ENCODE results near the gene PTPRN. TPM values are rescaled to one million over a fixed set of nuclear protein-coding genes. Genes with fewer than 3 reads are reported as not detected.

PTPRN gene
- total RNA-seq, 2 donors from 2014 or later: not detected

- peaks cover 20% of the 10 kb centered on the region for H3K36me3 ChIP-seq
- no peak for DNase-seq (ENCODE audit: low spot score)
- peak overlapping the region; percentile 79 for H3K4me3 ChIP-seq
- H3K27ac ChIP-seq: peak overlapping the region; percentile 90 to 97
- H3K27me3 ChIP-seq (replicated peaks; ENCODE audit: insufficient read depth): no peaks in the 10 kb centered on the region
- H3K4me1 ChIP-seq (ENCODE audit: control insufficient read depth in 1 of 2, low read depth in 2 of 2): peaks cover 18 to 43% of the 10 kb centered on the region in 2 donors
- ATAC-seq (ENCODE audit: insufficient number of reproducible peaks, low FRiP score, low read depth): no peak
- TF ChIP-seq, protein P1, sequence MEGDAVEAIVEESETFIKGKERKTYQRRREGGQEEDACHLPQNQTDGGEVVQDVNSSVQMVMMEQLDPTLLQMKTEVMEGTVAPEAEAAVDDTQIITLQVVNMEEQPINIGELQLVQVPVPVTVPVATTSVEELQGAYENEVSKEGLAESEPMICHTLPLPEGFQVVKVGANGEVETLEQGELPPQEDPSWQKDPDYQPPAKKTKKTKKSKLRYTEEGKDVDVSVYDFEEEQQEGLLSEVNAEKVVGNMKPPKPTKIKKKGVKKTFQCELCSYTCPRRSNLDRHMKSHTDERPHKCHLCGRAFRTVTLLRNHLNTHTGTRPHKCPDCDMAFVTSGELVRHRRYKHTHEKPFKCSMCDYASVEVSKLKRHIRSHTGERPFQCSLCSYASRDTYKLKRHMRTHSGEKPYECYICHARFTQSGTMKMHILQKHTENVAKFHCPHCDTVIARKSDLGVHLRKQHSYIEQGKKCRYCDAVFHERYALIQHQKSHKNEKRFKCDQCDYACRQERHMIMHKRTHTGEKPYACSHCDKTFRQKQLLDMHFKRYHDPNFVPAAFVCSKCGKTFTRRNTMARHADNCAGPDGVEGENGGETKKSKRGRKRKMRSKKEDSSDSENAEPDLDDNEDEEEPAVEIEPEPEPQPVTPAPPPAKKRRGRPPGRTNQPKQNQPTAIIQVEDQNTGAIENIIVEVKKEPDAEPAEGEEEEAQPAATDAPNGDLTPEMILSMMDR (IDR thresholded peaks at IDR 0.05): no peak
- no peaks in the 10 kb centered on the region for H3K9me3 ChIP-seq
Observed at GRCh38 chr2:219278655-219279150, 30.5 kb downstream of the PTPRN start.

GRCh38 chr2:219277703-219278654 is 31.2 kb downstream of the PTPRN start:
- H3K4me1 ChIP-seq (ENCODE audit: control insufficient read depth in 1 of 2, low read depth in 2 of 2): peaks cover 18 to 45% of the 10 kb centered on the region in 2 donors
- H3K27ac ChIP-seq: peak overlapping the region; percentile 90 to 97
- ATAC-seq (ENCODE audit: insufficient number of reproducible peaks, low FRiP score, low read depth) (no peak), DNase-seq (ENCODE audit: low spot score) (no peak)
- H3K9me3 ChIP-seq: no peaks in the 10 kb centered on the region
- H3K4me3 ChIP-seq: peak overlapping the region; percentile 24
- peaks cover 15% of the 10 kb centered on the region for H3K36me3 ChIP-seq
- TF ChIP-seq, protein P1 (IDR thresholded peaks at IDR 0.05): peak; percentile 97
- H3K27me3 ChIP-seq (replicated peaks; ENCODE audit: insufficient read depth): no peaks in the 10 kb centered on the region

DNA sequence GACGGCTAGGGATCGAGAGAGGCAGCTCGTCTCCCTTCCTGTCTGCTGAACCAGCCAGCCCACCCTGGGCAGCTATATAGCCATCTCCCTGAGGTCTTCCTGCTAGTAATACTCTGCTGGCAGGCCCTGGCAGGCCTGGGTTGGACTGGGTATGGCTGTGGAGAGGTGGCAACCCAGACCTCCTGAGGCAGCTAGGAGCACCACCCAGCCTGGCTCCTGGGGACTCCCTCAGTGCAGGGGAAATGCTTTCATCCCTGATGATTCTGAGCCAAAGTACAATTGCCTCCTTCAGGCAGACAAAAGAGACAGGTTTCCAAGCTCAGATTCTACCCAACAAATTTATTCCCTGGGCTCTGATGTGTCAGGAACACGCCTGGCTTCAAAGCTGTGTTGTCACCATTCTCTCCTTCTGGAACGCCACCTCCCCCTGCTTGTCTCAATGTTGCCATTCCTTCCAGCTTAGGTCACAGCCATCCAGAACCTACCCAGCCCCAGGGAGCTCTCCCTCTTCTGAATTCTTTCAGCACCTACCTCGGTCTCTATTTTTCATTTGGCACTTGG is 34.8 kb downstream of the PTPRN start:
- Histone ChIP-seq H3K4me1 (ENCODE audit: control insufficient read depth in 1 of 2, low read depth in 2 of 2) (peaks cover 13 to 31% of the 10 kb centered on the region in 2 donors), H3K27me3 (replicated peaks; ENCODE audit: insufficient read depth) (no peaks in the 10 kb centered on the region), H3K4me3 (peak overlapping the region; percentile 25), H3K36me3 (no peaks in the 10 kb centered on the region), H3K9me3 (no peaks in the 10 kb centered on the region), H3K27ac (peak overlapping the region; percentile 94 to 98)
- no peak for DNase-seq (ENCODE audit: low spot score)
- ATAC-seq (ENCODE audit: insufficient number of reproducible peaks, low FRiP score, low read depth): peak; percentile 39
- TF ChIP-seq, protein P1 (IDR thresholded peaks at IDR 0.05): no peak

DNA sequence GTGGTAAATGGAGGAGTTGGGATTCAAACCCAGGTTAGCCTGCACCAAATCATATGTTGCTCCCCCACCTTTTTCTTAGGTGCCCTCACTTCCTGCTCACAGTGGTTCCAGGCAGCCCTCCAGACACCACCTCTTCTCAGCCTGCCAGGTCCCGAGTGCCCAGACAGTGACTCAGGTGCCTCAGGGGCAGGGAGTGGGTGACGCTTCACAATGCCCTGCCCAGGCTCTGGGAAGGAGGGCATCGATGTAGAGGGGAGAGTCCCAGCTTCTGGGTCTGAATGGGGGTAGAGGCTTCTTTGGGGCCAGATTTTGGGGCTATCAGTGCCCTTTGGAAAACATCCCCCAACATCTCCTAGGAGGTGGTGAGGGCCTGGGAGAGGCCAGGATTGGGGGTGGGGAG is 35.3 kb downstream of the PTPRN start:
- H3K27ac ChIP-seq: peak overlapping the region; percentile 94 to 98
- H3K27me3 ChIP-seq (replicated peaks; ENCODE audit: insufficient read depth): no peaks in the 10 kb centered on the region
- H3K4me1 ChIP-seq (ENCODE audit: control insufficient read depth in 1 of 2, low read depth in 2 of 2): peaks cover 13 to 30% of the 10 kb centered on the region in 2 donors
- no peaks in the 10 kb centered on the region for H3K36me3 ChIP-seq
- TF ChIP-seq, protein P1 (IDR thresholded peaks at IDR 0.05): no peak
- DNase-seq (ENCODE audit: low spot score) (no peak), ATAC-seq (ENCODE audit: insufficient number of reproducible peaks, low FRiP score, low read depth) (no peak)
- H3K9me3 ChIP-seq: no peaks in the 10 kb centered on the region
- peak overlapping the region; percentile 19 for H3K4me3 ChIP-seq

DNA sequence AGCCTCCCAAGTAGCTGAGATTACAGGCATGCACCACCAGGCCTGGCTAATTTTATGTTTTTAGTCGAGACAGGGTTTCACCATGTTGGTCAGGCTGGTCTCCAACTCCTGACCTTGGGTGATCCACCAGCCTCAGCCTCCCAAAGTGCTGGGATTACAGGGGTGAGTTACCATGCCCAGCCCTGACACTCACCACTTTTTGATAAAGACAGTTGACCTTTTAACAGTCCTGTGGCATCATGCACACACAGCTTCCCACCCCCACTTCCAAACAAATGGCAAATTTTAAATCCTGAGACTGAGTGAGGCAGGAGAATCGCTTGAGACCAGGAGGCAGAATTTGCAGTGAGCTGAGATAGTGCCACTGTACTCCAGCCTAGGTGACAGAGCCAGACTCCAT is 36.2 kb downstream of the PTPRN start:
- TF ChIP-seq, protein P1 (IDR thresholded peaks at IDR 0.05): no peak
- H3K27me3 ChIP-seq (replicated peaks; ENCODE audit: insufficient read depth): no peaks in the 10 kb centered on the region
- peak overlapping the region in 1 of 2 donors; percentile 94 for H3K27ac ChIP-seq
- H3K36me3 ChIP-seq: no peaks in the 10 kb centered on the region
- no peak overlapping the region for H3K4me3 ChIP-seq
- ATAC-seq (ENCODE audit: insufficient number of reproducible peaks, low FRiP score, low read depth): no peak
- peaks cover 6 to 21% of the 10 kb centered on the region in 2 donors for H3K4me1 ChIP-seq (ENCODE audit: control insufficient read depth in 1 of 2, low read depth in 2 of 2)
- H3K9me3 ChIP-seq: no peaks in the 10 kb centered on the region
- no peak for DNase-seq (ENCODE audit: low spot score)

All from thoracic aorta (tissue), 2 donors.